Measurements from ENCODE around the gene RNF123. TPM values are rescaled to one million over a fixed set of nuclear protein-coding genes. Genes with fewer than 3 reads are reported as not detected.

Gene RNF123
- total RNA-seq, 1 experiment from 2014 or later, result 71.9 TPM

GRCh38 chr3:49711489-49711888, 22.1 kb downstream of the RNF123 start:
- ATAC-seq (no peak), DNase-seq (ENCODE audit: low read depth, low spot score) (no peak)
- H3K9me2 ChIP-seq (ENCODE audit: insufficient read depth), result no peaks in the 10 kb centered on the region
- TF ChIP-seq ZBTB33 (IDR thresholded peaks at IDR 0.05; ENCODE audit: extremely low read depth, insufficient replicate concordance, low read length) (no peak), ELF1 (IDR thresholded peaks at IDR 0.05; ENCODE audit: borderline replicate concordance, low read depth) (no peak), MAX (IDR thresholded peaks at IDR 0.05) (no peak), YY1 (IDR thresholded peaks at IDR 0.05; ENCODE audit: extremely low read depth, insufficient replicate concordance, low read depth, low read length) (no peak), POLR2A (IDR thresholded peaks at IDR 0.05; ENCODE audit: borderline replicate concordance, extremely low read depth, insufficient read depth, insufficient read length) (no peak), RAD21 (IDR thresholded peaks at IDR 0.05; ENCODE audit: low read depth) (no peak), SIN3A (IDR thresholded peaks at IDR 0.05; ENCODE audit: low read depth) (no peak), CEBPB (IDR thresholded peaks at IDR 0.05; ENCODE audit: low read depth) (no peak), EGR1 (IDR thresholded peaks at IDR 0.05; ENCODE audit: low read depth) (no peak)
- TF ChIP-seq, protein P1, sequence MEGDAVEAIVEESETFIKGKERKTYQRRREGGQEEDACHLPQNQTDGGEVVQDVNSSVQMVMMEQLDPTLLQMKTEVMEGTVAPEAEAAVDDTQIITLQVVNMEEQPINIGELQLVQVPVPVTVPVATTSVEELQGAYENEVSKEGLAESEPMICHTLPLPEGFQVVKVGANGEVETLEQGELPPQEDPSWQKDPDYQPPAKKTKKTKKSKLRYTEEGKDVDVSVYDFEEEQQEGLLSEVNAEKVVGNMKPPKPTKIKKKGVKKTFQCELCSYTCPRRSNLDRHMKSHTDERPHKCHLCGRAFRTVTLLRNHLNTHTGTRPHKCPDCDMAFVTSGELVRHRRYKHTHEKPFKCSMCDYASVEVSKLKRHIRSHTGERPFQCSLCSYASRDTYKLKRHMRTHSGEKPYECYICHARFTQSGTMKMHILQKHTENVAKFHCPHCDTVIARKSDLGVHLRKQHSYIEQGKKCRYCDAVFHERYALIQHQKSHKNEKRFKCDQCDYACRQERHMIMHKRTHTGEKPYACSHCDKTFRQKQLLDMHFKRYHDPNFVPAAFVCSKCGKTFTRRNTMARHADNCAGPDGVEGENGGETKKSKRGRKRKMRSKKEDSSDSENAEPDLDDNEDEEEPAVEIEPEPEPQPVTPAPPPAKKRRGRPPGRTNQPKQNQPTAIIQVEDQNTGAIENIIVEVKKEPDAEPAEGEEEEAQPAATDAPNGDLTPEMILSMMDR (IDR thresholded peaks at IDR 0.05 in 2 of 3, conservative IDR thresholded peaks at IDR 0.05 in 1 of 3; ENCODE audit: borderline replicate concordance in 1 of 3, insufficient read depth in 1 of 3, low read depth in 2 of 3, low read length in 2 of 3), result no peak
- H4K20me1 ChIP-seq (ENCODE audit: insufficient read depth), result no peaks in the 10 kb centered on the region
- ChIA-PET RAD21 (ENCODE audit: low non-redundant PET in 1 of 2, low total read pairs in 2 of 2, uncharacterized antibody in 2 of 2, unreplicated experiment in 2 of 2) (no interaction called here), CTCF (no interaction called here), POLR2A (no interaction called here)
- intact Hi-C loops (cut with micrococcal nuclease), result no loop called here
- H3K27me3 ChIP-seq (ENCODE audit: insufficient read depth, low read length), result no peaks in the 10 kb centered on the region
- no peaks in the 10 kb centered on the region for H3K79me2 ChIP-seq (ENCODE audit: insufficient read depth, low read length)
- H3K36me3 ChIP-seq (ENCODE audit: control insufficient read depth in 1 of 2, insufficient read depth in 2 of 2, low read length in 2 of 2), result peaks cover 0 to 2% of the 10 kb centered on the region in 2 experiments; a peak in 2 of 4 replicates
- H3K4me1 ChIP-seq (ENCODE audit: control insufficient read depth in 1 of 2, insufficient read depth in 2 of 2, low read length in 2 of 2), result no peaks in the 10 kb centered on the region
- BruUV-seq (replicated peaks), result no TSS peak
- H3K4me2 ChIP-seq (ENCODE audit: low read length), result no peak overlapping the region
- H3K27ac ChIP-seq (ENCODE audit: low read depth, low read length), result no peak overlapping the region
- no peak overlapping the region for H2AFZ ChIP-seq (ENCODE audit: low read depth, low read length, poor library complexity, severe bottlenecking)
- H3K9me3 ChIP-seq (ENCODE audit: control insufficient read depth in 1 of 2, insufficient read depth in 1 of 2, low read depth in 1 of 2, low read length in 2 of 2), result no peaks in the 10 kb centered on the region
- no peak overlapping the region for H3K9ac ChIP-seq (ENCODE audit: low read length)
- no peak overlapping the region for H3K4me3 ChIP-seq (replicated peaks in 1 of 2; ENCODE audit: low read depth in 1 of 2, low read length in 2 of 2)

Measured in HCT116 (cell line).